WTC11 (cell line): ENCODE measurements around the gene RBM19. TPM values are rescaled to one million over a fixed set of nuclear protein-coding genes. Genes with fewer than 3 reads are reported as not detected.

Experiments used
- ATAC-seq: fragments of 200-7000 bp; cut with Tn5 transposase; 2 replicates; pipeline ENCODE4 v1.10.0; 2021; ENCODE audit warnings: mild to moderate bottlenecking, moderate library complexity
- Bru-seq: library from RNA; stranded (reverse); fragments of 400-500 nt; gene quantifications from one replicate; lab custom pipeline; 2021; lab: Mats Ljungman, UMichigan
- CTCF ChIA-PET: fragments of 300-600 bp; sonication (Branson Sonifier 250); formaldehyde crosslinking; loops from one replicate; lab custom pipeline; 2021; ENCODE audit warnings: antibody characterized with exemption; lab: Charles Lee
- POLR2A ChIA-PET: fragments of 350-600 bp; sonication (Branson Sonifier 250); formaldehyde crosslinking; loops from one replicate; lab custom pipeline; 2021; ENCODE audit warnings: antibody characterized with exemption; lab: Charles Lee
- DNase-seq: peaks from one replicate; pipeline ENCODE4 v3.0.0; 2021; ENCODE audit warnings: low spot score
- H3K27ac Mint-ChIP-seq: 2 replicates; pipeline ENCODE4 v1.8.0; 2021; ENCODE audit warnings: mixed read lengths
- H3K27me3 Mint-ChIP-seq: 2 replicates; pipeline ENCODE4 v1.8.0; 2021; ENCODE audit warnings: low read depth, mild to moderate bottlenecking, moderate library complexity, mixed read lengths
- H3K36me3 Mint-ChIP-seq: 2 replicates; pipeline ENCODE4 v1.8.0; 2021; ENCODE audit warnings: mixed read lengths
- H3K4me1 Mint-ChIP-seq: 2 replicates; pipeline ENCODE4 v1.8.0; 2022; ENCODE audit warnings: mixed read lengths
- H3K4me3 Mint-ChIP-seq: 2 replicates; pipeline ENCODE4 v1.8.0; 2021; ENCODE audit warnings: mild to moderate bottlenecking, moderate library complexity, mixed read lengths
- H3K9me3 Mint-ChIP-seq: 2 replicates; pipeline ENCODE4 v1.8.0; 2021; ENCODE audit warnings: mixed read lengths
- CREM ChIP-seq: sonication (generic); formaldehyde crosslinking; IDR thresholded peaks from 2 replicates; pipeline ENCODE4 v1.8.1; 2022; ENCODE audit warnings: mild to moderate bottlenecking, missing genetic modification reagents, moderate library complexity
- EMX1 ChIP-seq: fragments of 250-450 bp; sonication (Bioruptor Pico); IDR thresholded peaks from 2 replicates; pipeline ENCODE4 v1.8.0; 2021; ENCODE audit warnings: mild to moderate bottlenecking
- ESRRA ChIP-seq: sonication (generic); formaldehyde crosslinking; IDR thresholded peaks from 2 replicates; pipeline ENCODE4 v1.8.1; 2022; ENCODE audit warnings: mild to moderate bottlenecking, missing genetic modification reagents, borderline replicate concordance
- ETV6 ChIP-seq: sonication (generic); formaldehyde crosslinking; IDR thresholded peaks from 2 replicates; pipeline ENCODE4 v1.8.1; 2022; ENCODE audit warnings: mild to moderate bottlenecking, missing genetic modification reagents
- FOXK1 ChIP-seq: sonication (generic); formaldehyde crosslinking; IDR thresholded peaks from 2 replicates; pipeline ENCODE4 v1.8.0; 2022; ENCODE audit warnings: mild to moderate bottlenecking, moderate library complexity, missing genetic modification reagents
- FOXP1 ChIP-seq: sonication (generic); formaldehyde crosslinking; IDR thresholded peaks from 2 replicates; pipeline ENCODE4 v1.8.0; 2022; ENCODE audit warnings: missing genetic modification reagents, mild to moderate bottlenecking, moderate library complexity, borderline replicate concordance
- GABPB1 ChIP-seq: sonication (generic); formaldehyde crosslinking; IDR thresholded peaks from 2 replicates; pipeline ENCODE4 v1.8.1; 2023; ENCODE audit warnings: mild to moderate bottlenecking, missing genetic modification reagents
- MYBL2 ChIP-seq: sonication (generic); formaldehyde crosslinking; IDR thresholded peaks from 2 replicates; pipeline ENCODE4 v1.8.1; 2023; ENCODE audit warnings: mild to moderate bottlenecking, moderate library complexity, missing genetic modification reagents
- SP1 ChIP-seq: sonication (generic); formaldehyde crosslinking; conservative IDR thresholded peaks from 2 replicates; pipeline ENCODE4 v1.8.1; 2022; ENCODE audit warnings: missing genetic modification reagents
- TEAD1 ChIP-seq: sonication (generic); formaldehyde crosslinking; IDR thresholded peaks from 2 replicates; pipeline ENCODE4 v1.8.0; 2022; ENCODE audit warnings: mild to moderate bottlenecking, missing genetic modification reagents
- long read RNA-seq, 3 experiments: library from RNA in 1 of 3; library from capped mRNA in 1 of 3; library from polyadenylated mRNA in 1 of 3; unstranded in 2 of 3; stranded (forward) in 1 of 3; transcript quantifications; one replicate each; pipeline ENCODE4 v2.0.0, GENCODE V29; 2021
- total RNA-seq: library from RNA; stranded (reverse); gene quantifications from 3 replicates; pipeline ENCODE4 v1.2.3, GENCODE V29; 2021
- TF ChIP-seq, protein P1 (sequence below): sonication (generic); formaldehyde crosslinking; IDR thresholded peaks from 2 replicates; pipeline ENCODE4 v1.8.1; 2023; ENCODE audit warnings: mild to moderate bottlenecking, missing genetic modification reagents, moderate library complexity
- TF ChIP-seq, protein P2 (sequence below): sonication (generic); formaldehyde crosslinking; IDR thresholded peaks from 2 replicates; pipeline ENCODE4 v1.8.1; 2023; ENCODE audit warnings: mild to moderate bottlenecking, missing genetic modification reagents
- TF ChIP-seq, protein P3 (sequence below): sonication (generic); formaldehyde crosslinking; IDR thresholded peaks from 2 replicates; pipeline ENCODE4 v1.8.0; 2022; ENCODE audit warnings: mild to moderate bottlenecking, missing genetic modification reagents
- TF ChIP-seq, protein P4 (sequence below): fragments of 200-600 bp; IDR thresholded peaks from 2 replicates; pipeline ENCODE4 v1.8.0; 2022; ENCODE audit warnings: antibody characterized with exemption
- TF ChIP-seq, protein P5 (sequence below): sonication (generic); formaldehyde crosslinking; IDR thresholded peaks from 2 replicates; pipeline ENCODE4 v1.8.1; 2022; ENCODE audit warnings: low read depth, mild to moderate bottlenecking, moderate library complexity, missing genetic modification reagents, borderline replicate concordance
- TF ChIP-seq, protein P6 (sequence below): sonication (generic); formaldehyde crosslinking; IDR thresholded peaks from 2 replicates; pipeline ENCODE4 v1.8.0; 2022; ENCODE audit warnings: mild to moderate bottlenecking, missing genetic modification reagents
- TF ChIP-seq, protein P7 (sequence below): sonication (generic); formaldehyde crosslinking; IDR thresholded peaks from 2 replicates; pipeline ENCODE4 v1.8.1; 2023; ENCODE audit warnings: mild to moderate bottlenecking, moderate library complexity, missing genetic modification reagents

RBM19 gene, protein sequence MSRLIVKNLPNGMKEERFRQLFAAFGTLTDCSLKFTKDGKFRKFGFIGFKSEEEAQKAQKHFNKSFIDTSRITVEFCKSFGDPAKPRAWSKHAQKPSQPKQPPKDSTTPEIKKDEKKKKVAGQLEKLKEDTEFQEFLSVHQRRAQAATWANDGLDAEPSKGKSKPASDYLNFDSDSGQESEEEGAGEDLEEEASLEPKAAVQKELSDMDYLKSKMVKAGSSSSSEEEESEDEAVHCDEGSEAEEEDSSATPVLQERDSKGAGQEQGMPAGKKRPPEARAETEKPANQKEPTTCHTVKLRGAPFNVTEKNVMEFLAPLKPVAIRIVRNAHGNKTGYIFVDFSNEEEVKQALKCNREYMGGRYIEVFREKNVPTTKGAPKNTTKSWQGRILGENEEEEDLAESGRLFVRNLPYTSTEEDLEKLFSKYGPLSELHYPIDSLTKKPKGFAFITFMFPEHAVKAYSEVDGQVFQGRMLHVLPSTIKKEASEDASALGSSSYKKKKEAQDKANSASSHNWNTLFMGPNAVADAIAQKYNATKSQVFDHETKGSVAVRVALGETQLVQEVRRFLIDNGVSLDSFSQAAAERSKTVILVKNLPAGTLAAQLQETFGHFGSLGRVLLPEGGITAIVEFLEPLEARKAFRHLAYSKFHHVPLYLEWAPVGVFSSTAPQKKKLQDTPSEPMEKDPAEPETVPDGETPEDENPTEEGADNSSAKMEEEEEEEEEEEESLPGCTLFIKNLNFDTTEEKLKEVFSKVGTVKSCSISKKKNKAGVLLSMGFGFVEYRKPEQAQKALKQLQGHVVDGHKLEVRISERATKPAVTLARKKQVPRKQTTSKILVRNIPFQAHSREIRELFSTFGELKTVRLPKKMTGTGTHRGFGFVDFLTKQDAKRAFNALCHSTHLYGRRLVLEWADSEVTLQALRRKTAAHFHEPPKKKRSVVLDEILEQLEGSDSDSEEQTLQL
- total RNA-seq (41.2 to 60.1 TPM (median 42.0 TPM) in 3 replicates), Bru-seq, nascent RNA (percentile 62 among the genes with signal in this experiment)
- long read RNA-seq, experiment 1, full-length matches to known transcripts: 298 of 384 reads
- long read RNA-seq, experiment 1, partial matches to known transcripts: 31 of 384 reads
- long read RNA-seq, experiment 1, other reads (novel, unspliced or antisense): 55 of 384 reads
- long read RNA-seq, experiment 2, full-length matches to known transcripts: 4 of 24 reads
- long read RNA-seq, experiment 2, partial matches to known transcripts: 9 of 24 reads
- long read RNA-seq, experiment 2, other reads (novel, unspliced or antisense): 11 of 24 reads
- long read RNA-seq, experiment 3, full-length matches to known transcripts: 1 of 7 reads
- long read RNA-seq, experiment 3, partial matches to known transcripts: 5 of 7 reads
- long read RNA-seq, experiment 3, other reads (novel, unspliced or antisense): 1 of 7 reads

DNA sequence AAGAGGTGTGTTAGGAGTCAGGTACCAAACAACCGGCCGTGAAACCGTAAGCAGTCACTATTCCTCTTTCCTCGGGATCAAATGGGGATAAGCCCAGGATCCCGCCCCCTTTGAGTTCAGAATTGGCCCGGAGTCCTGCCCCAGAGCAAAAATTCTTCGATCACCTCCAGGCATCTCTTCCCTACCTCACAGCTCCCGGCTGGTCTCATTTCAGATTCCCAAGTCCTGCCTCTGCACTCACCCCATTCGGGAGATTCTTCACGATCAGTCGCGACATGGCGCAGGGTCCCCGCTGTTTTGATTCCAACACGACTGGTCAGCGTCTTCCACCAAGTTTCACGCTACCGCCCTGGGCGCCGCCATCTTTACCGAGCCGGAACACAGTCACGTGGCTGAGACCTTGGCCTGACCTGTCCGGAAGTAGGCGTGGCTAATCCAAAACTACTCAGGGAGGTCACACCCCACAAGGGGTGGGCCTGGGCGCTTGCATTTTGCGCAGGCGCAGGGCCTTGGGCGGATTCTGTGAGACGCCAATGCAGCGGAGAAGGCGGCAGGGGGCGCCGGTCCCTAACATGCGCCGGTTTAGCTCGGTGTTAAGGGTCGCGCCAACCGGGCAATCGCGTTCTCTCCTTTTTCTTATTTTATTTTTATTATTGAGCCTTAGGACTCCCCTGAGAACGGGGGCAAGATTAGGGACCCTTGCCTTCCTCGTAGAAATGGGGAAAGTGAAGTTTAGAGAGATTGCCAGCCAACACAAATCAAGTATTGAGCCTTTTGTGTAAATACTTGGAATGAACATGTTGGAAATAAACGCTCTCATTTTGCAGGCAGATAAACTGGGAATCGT lies at the start of gene RBM19:
RBM19 (minus strand) TSS at position 375 of the 847 bp plus-strand sequence; CDS start at position 277, 98 bp downstream.
- peak; percentile 98 for DNase-seq

More for the DNA sequence above, at the start of gene RBM19:
- Mint-ChIP-seq H3K36me3 (peaks cover 17% of the 10 kb centered on the region), H3K4me3 (peak within 1 kb of the TSS; percentile 100), H3K9me3 (no peaks in the 10 kb centered on the region), H3K4me1 (peaks cover 28% of the 10 kb centered on the region), H3K27me3 (peaks cover 11% of the 10 kb centered on the region), H3K27ac (peak within 1 kb of the TSS; percentile 100)
- ChIA-PET CTCF (interaction anchor here (0.6 to 2.3 kb wide), 24 partner anchors 9 to 671 kb away, joined by 3 to 26 read pairs (median 4); no protein-coding TSS in a partner anchor), POLR2A (no interaction called here)
- ATAC-seq: peak; percentile 99
- TF ChIP-seq FOXK1 (CRISPR knock-in tag): peak; percentile 87
- TF ChIP-seq CREM (CRISPR knock-in tag): 0 out of 2 replicates have a peak, but pooled peaks have one; percentile 40
- TF ChIP-seq TEAD1 (CRISPR knock-in tag): 0 out of 2 replicates have a peak, but pooled peaks have one; percentile 26
- no peak for TF ChIP-seq EMX1 (CRISPR knock-in tag)
- TF ChIP-seq, protein P1, sequence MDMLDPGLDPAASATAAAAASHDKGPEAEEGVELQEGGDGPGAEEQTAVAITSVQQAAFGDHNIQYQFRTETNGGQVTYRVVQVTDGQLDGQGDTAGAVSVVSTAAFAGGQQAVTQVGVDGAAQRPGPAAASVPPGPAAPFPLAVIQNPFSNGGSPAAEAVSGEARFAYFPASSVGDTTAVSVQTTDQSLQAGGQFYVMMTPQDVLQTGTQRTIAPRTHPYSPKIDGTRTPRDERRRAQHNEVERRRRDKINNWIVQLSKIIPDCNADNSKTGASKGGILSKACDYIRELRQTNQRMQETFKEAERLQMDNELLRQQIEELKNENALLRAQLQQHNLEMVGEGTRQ (CRISPR knock-in tag): peak; percentile 99
- peak; percentile 72; the same call in 1 of the 2 replicates for TF ChIP-seq FOXP1 (CRISPR knock-in tag)
- no peak for TF ChIP-seq ESRRA (CRISPR knock-in tag)
- peak; percentile 64; the same call in 1 of the 2 replicates for TF ChIP-seq MYBL2 (CRISPR knock-in tag)
- TF ChIP-seq, protein P2, sequence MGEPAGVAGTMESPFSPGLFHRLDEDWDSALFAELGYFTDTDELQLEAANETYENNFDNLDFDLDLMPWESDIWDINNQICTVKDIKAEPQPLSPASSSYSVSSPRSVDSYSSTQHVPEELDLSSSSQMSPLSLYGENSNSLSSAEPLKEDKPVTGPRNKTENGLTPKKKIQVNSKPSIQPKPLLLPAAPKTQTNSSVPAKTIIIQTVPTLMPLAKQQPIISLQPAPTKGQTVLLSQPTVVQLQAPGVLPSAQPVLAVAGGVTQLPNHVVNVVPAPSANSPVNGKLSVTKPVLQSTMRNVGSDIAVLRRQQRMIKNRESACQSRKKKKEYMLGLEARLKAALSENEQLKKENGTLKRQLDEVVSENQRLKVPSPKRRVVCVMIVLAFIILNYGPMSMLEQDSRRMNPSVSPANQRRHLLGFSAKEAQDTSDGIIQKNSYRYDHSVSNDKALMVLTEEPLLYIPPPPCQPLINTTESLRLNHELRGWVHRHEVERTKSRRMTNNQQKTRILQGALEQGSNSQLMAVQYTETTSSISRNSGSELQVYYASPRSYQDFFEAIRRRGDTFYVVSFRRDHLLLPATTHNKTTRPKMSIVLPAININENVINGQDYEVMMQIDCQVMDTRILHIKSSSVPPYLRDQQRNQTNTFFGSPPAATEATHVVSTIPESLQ (CRISPR knock-in tag): no peak
- TF ChIP-seq, protein P3, sequence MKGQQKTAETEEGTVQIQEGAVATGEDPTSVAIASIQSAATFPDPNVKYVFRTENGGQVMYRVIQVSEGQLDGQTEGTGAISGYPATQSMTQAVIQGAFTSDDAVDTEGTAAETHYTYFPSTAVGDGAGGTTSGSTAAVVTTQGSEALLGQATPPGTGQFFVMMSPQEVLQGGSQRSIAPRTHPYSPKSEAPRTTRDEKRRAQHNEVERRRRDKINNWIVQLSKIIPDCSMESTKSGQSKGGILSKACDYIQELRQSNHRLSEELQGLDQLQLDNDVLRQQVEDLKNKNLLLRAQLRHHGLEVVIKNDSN (CRISPR knock-in tag): peak; percentile 99
- TF ChIP-seq, protein P4, sequence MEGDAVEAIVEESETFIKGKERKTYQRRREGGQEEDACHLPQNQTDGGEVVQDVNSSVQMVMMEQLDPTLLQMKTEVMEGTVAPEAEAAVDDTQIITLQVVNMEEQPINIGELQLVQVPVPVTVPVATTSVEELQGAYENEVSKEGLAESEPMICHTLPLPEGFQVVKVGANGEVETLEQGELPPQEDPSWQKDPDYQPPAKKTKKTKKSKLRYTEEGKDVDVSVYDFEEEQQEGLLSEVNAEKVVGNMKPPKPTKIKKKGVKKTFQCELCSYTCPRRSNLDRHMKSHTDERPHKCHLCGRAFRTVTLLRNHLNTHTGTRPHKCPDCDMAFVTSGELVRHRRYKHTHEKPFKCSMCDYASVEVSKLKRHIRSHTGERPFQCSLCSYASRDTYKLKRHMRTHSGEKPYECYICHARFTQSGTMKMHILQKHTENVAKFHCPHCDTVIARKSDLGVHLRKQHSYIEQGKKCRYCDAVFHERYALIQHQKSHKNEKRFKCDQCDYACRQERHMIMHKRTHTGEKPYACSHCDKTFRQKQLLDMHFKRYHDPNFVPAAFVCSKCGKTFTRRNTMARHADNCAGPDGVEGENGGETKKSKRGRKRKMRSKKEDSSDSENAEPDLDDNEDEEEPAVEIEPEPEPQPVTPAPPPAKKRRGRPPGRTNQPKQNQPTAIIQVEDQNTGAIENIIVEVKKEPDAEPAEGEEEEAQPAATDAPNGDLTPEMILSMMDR: peak; percentile 67
- TF ChIP-seq GABPB1 (CRISPR knock-in tag): peak; percentile 49; the same call in 1 of the 2 replicates
- 0 out of 2 replicates have a peak, but pooled peaks have one; percentile 22 for TF ChIP-seq ETV6 (CRISPR knock-in tag)
- TF ChIP-seq, protein P5, sequence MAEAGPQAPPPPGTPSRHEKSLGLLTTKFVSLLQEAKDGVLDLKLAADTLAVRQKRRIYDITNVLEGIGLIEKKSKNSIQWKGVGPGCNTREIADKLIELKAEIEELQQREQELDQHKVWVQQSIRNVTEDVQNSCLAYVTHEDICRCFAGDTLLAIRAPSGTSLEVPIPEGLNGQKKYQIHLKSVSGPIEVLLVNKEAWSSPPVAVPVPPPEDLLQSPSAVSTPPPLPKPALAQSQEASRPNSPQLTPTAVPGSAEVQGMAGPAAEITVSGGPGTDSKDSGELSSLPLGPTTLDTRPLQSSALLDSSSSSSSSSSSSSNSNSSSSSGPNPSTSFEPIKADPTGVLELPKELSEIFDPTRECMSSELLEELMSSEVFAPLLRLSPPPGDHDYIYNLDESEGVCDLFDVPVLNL (CRISPR knock-in tag): no peak
- TF ChIP-seq, protein P6, sequence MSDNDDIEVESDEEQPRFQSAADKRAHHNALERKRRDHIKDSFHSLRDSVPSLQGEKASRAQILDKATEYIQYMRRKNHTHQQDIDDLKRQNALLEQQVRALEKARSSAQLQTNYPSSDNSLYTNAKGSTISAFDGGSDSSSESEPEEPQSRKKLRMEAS (CRISPR knock-in tag): peak; percentile 89
- TF ChIP-seq, protein P7, sequence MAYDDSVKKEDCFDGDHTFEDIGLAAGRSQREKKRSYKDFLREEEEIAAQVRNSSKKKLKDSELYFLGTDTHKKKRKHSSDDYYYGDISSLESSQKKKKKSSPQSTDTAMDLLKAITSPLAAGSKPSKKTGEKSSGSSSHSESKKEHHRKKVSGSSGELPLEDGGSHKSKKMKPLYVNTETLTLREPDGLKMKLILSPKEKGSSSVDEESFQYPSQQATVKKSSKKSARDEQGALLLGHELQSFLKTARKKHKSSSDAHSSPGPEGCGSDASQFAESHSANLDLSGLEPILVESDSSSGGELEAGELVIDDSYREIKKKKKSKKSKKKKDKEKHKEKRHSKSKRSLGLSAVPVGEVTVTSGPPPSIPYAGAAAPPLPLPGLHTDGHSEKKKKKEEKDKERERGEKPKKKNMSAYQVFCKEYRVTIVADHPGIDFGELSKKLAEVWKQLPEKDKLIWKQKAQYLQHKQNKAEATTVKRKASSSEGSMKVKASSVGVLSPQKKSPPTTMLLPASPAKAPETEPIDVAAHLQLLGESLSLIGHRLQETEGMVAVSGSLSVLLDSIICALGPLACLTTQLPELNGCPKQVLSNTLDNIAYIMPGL: no peak
- TF ChIP-seq SP1 (CRISPR knock-in tag): peak; percentile 97
